Smooth muscle cell (in vitro differentiated cells): Measurements from ENCODE around the gene SEMA3D. TPM values are rescaled to one million over a fixed set of nuclear protein-coding genes. Genes with fewer than 3 reads are reported as not detected.

ENCODE experiments used
- DNase-seq: peaks from one replicate; lab custom pipeline; 2025; ENCODE audit not compliant: unreplicated experiment; lab: John Stamatoyannopoulos, UW
- H2AFZ ChIP-seq: fragments of 200-600 bp; sonication (generic); 2 replicates; pipeline ENCODE4 v1.6.0; 2016; ENCODE audit warnings: antibody characterized with exemption, low read depth, mild to moderate bottlenecking
- H3F3A ChIP-seq: fragments of 200-600 bp; sonication (generic); 2 replicates; pipeline ENCODE4 v1.6.0; 2017; ENCODE audit warnings: antibody characterized with exemption, low read depth
- H3K27ac ChIP-seq: fragments of 200-600 bp; sonication (generic); 2 replicates; pipeline ENCODE4 v1.5.1; 2016; ENCODE audit warnings: low read depth, mild to moderate bottlenecking
- H3K27me3 ChIP-seq: fragments of 200-600 bp; sonication (generic); 2 replicates; pipeline ENCODE4 v1.6.1; 2016; ENCODE audit warnings: low read depth, mild to moderate bottlenecking
- H3K36me3 ChIP-seq: fragments of 200-600 bp; sonication (generic); 2 replicates; pipeline ENCODE4 v1.5.1; 2016; ENCODE audit warnings: low read depth
- H3K4me1 ChIP-seq: fragments of 200-600 bp; sonication (generic); 2 replicates; pipeline ENCODE4 v1.5.1; 2016; ENCODE audit warnings: low read depth
- H3K4me2 ChIP-seq: fragments of 200-600 bp; sonication (generic); 2 replicates; pipeline ENCODE4 v1.6.0; 2016; ENCODE audit warnings: mild to moderate bottlenecking
- H3K4me3 ChIP-seq: fragments of 200-600 bp; sonication (generic); 2 replicates; pipeline ENCODE4 v1.5.1; 2016; ENCODE audit warnings: mild to moderate bottlenecking
- H3K79me2 ChIP-seq: fragments of 200-600 bp; sonication (generic); 2 replicates; pipeline ENCODE4 v1.6.0; 2016; ENCODE audit warnings: low read depth, mild to moderate bottlenecking
- H3K9ac ChIP-seq: fragments of 200-600 bp; sonication (generic); 2 replicates; pipeline ENCODE4 v1.6.0; 2016; ENCODE audit warnings: low read depth
- H3K9me3 ChIP-seq: fragments of 200-600 bp; sonication (generic); replicated peaks from 2 replicates; pipeline ENCODE4 v1.5.1; 2016; ENCODE audit warnings: low read depth
- H4K20me1 ChIP-seq: fragments of 200-600 bp; sonication (generic); 2 replicates; pipeline ENCODE4 v1.6.0; 2016; ENCODE audit warnings: low read depth
- CTCF ChIP-seq: fragments of 200-600 bp; sonication (generic); IDR thresholded peaks from 2 replicates; pipeline ENCODE4 v1.5.1; 2017; ENCODE audit warnings: borderline replicate concordance, mild to moderate bottlenecking, antibody characterized with exemption; ENCODE audit not compliant: insufficient read depth, poor library complexity, severe bottlenecking
- WGBS: methylation state at CpG from one replicate; pipeline ENCODE4 v1.1.7; 2016; ENCODE audit warnings: low lambda C conversion rate; 5-methylcytosine and 5-hydroxymethylcytosine counted together
- polyA plus RNA-seq: library from polyadenylated mRNA; unstranded; fragments of >200 nt; fragmentation: Nextera tagmentation; extraction: Ambion mirVana; gene quantifications from 2 replicates; pipeline ENCODE4 v1.2.1, GENCODE V29; 2016
- total RNA-seq: library from RNA; depleted of rRNA; stranded (reverse); fragments of >200 nt; gene quantifications from 2 replicates; pipeline ENCODE4 v1.2.3, GENCODE V29; 2014

SEMA3D gene
- total and polyA plus RNA-seq, 2 experiments from 2014 or later = 9.8 to 106 TPM

DNA sequence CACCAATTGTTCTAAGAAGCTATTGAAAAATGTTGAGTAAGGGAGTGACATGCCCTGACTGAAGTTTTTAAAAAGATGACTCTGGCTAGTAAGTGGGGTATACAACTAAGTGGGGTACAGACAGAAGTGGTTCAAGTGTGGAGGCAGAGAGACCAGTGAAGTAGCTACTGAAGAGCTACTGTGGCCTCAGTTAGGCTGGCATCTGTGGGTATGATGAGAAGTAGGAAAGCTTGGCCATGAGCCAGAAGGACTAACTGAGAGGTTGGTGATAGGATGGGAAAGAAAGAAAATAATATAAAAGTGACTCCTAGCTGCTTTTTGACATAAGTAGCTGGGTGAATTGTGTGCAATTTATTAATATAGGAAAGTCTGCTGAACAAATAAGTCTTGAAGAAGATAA, 176.6 kb downstream of the SEMA3D start:
- Histone ChIP-seq H3K4me2 (no peak overlapping the region), H3K79me2 (no peaks in the 10 kb centered on the region), H3F3A (no peaks in the 10 kb centered on the region), H3K9me3 (no peaks in the 10 kb centered on the region), H3K27me3 (peaks cover 10% of the 10 kb centered on the region), H3K9ac (no peak overlapping the region), H3K36me3 (no peaks in the 10 kb centered on the region), H4K20me1 (no peaks in the 10 kb centered on the region), H3K4me1 (no peaks in the 10 kb centered on the region), H3K27ac (no peak overlapping the region), H3K4me3 (no peak overlapping the region), H2AFZ (no peak overlapping the region)
- DNase-seq = no peak
- TF ChIP-seq CTCF = no peak

GRCh38 chr7:85006754-85007153, 180.1 kb downstream of the SEMA3D start:
- H2AFZ ChIP-seq = no peak overlapping the region
- no peaks in the 10 kb centered on the region for H3K4me1 ChIP-seq
- H3K27me3 ChIP-seq = no peaks in the 10 kb centered on the region
- H3K9ac ChIP-seq = no peak overlapping the region
- H3K4me3 ChIP-seq = no peak overlapping the region
- H3K9me3 ChIP-seq = no peaks in the 10 kb centered on the region
- H3F3A ChIP-seq = no peaks in the 10 kb centered on the region
- WGBS = 83% methylated on average over 1 of the region's 1 CpG
- no peak for TF ChIP-seq CTCF
- H3K4me2 ChIP-seq = no peak overlapping the region
- DNase-seq = no peak
- no peaks in the 10 kb centered on the region for H4K20me1 ChIP-seq
- H3K27ac ChIP-seq = no peak overlapping the region
- H3K79me2 ChIP-seq = no peaks in the 10 kb centered on the region
- H3K36me3 ChIP-seq = no peaks in the 10 kb centered on the region

- H2AFZ ChIP-seq = no peak overlapping the region
- H3K79me2 ChIP-seq = no peaks in the 10 kb centered on the region
- no peak for TF ChIP-seq CTCF
- H3K9ac ChIP-seq = no peak overlapping the region
- no peaks in the 10 kb centered on the region for H3K9me3 ChIP-seq
- H3K4me2 ChIP-seq = no peak overlapping the region
- no peak for DNase-seq
- no peaks in the 10 kb centered on the region for H3F3A ChIP-seq
- WGBS = 64% methylated on average over 2 of the region's 2 CpGs
- H3K27ac ChIP-seq = no peak overlapping the region
- H3K36me3 ChIP-seq = no peaks in the 10 kb centered on the region
- H3K27me3 ChIP-seq = no peaks in the 10 kb centered on the region
- H3K4me3 ChIP-seq = no peak overlapping the region
- no peaks in the 10 kb centered on the region for H4K20me1 ChIP-seq
- no peaks in the 10 kb centered on the region for H3K4me1 ChIP-seq
These were observed 182.5 kb downstream of the SEMA3D start for GRCh38 chr7:85004402-85004801.

DNA sequence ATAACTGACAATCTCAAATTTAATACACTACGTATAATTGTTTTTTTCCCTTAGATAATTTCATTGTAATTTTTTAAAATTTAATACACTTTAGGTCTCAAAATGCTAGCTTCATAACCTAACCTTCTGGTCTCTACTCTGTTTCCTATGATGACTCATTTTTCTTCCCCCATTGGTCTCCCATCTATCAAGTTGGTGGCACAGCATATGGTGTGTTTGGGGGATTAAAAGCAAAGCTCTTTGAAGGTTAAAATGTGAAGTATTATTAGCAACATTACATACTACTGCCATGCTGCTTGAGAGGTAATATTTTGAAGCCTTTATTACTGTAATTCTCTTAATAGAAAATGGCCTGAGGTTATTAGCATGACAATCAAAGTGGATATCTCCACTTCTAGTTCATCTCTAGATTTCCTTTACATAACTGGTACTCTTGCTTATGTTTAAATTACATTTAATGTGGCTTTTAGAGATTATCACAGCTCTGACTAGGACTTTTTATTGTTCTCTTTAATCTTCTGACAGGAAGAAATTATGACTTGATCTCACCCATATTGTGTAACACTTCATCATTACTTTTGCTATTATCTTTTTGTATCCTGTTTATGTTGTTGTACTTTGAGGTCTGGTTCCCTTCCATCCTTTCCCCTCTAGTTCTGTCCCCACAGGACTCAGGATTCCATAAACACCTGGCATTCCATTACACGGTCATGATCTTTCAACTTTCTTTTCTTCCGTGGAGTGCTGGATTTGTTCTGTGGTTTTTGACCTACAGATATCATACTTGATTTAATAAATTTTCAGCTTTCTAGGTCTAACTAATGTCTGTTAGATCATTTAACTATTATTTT, 185.1 kb downstream of the SEMA3D start:
- H3K9ac ChIP-seq = no peak overlapping the region
- no peaks in the 10 kb centered on the region for H4K20me1 ChIP-seq
- H3K36me3 ChIP-seq = no peaks in the 10 kb centered on the region
- no peak overlapping the region for H2AFZ ChIP-seq
- TF ChIP-seq CTCF = no peak
- H3K27ac ChIP-seq = no peak overlapping the region
- no peak overlapping the region for H3K4me3 ChIP-seq
- 65% methylated on average over 3 of the region's 3 CpGs for WGBS
- H3K4me2 ChIP-seq = no peak overlapping the region
- no peak for DNase-seq
- no peaks in the 10 kb centered on the region for H3K79me2 ChIP-seq
- H3K27me3 ChIP-seq = no peaks in the 10 kb centered on the region
- H3K4me1 ChIP-seq = no peaks in the 10 kb centered on the region
- no peaks in the 10 kb centered on the region for H3K9me3 ChIP-seq
- no peaks in the 10 kb centered on the region for H3F3A ChIP-seq
